ENCODE results near the gene GM2A.

DNA sequence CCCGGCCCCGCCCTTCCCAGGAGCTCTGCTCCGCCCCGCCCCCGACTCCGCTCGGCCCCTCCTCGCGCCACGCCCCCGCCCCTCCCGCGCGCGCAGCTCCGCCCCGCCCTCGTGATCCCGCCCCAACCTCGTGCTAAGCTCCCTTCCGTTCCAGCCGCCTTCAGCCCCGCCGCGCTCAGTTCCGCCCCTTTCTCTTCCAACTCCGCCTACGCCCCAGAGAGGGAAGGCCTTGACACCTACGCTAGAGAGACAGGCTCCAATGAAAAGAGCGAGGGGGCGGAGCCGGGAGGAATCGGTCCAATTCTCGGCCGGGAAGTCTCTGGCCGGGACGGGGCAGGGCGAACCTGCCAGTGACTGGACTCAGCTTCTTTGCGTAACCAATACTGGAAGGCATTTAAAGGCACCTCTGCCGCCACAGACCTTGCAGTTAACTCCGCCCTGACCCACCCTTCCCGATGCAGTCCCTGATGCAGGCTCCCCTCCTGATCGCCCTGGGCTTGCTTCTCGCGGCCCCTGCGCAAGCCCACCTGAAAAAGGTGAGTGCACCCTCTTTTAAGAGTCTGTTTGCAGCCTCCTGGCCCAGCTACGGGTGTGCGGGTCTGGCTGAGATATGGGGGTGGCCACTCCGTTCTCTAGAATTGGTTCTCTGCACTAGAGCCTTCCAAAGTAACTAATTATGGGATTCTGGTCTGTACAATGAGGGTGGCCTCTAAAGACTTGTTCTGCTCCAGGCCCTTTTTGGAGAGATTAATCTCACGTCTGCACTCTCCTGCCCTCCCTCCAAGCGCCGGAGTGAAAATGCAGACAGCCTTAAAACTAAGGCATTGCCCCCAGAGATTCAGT, at the start of gene GM2A:
- TF ChIP-seq ZNF8 (CRISPR knock-in tag; IDR thresholded peaks at IDR 0.05) (no peak), ZFP3 (CRISPR knock-in tag; IDR thresholded peaks at IDR 0.05) (no peak), ISL1 (CRISPR knock-in tag; IDR thresholded peaks at IDR 0.05) (no peak), CSDC2 (CRISPR knock-in tag; IDR thresholded peaks at IDR 0.05) (no peak), BACH2 (CRISPR knock-in tag; IDR thresholded peaks at IDR 0.05; ENCODE audit: borderline replicate concordance) (no peak), ESRRG (CRISPR knock-in tag; IDR thresholded peaks at IDR 0.05) (no peak), ZNF70 (CRISPR knock-in tag; IDR thresholded peaks at IDR 0.05) (no peak), ZFP30 (CRISPR knock-in tag; IDR thresholded peaks at IDR 0.05) (no peak), ZNF565 (CRISPR knock-in tag; conservative IDR thresholded peaks at IDR 0.05; ENCODE audit: low read depth) (no peak), ZC3H10 (CRISPR knock-in tag; IDR thresholded peaks at IDR 0.05) (no peak)
- TF ChIP-seq, protein P1, sequence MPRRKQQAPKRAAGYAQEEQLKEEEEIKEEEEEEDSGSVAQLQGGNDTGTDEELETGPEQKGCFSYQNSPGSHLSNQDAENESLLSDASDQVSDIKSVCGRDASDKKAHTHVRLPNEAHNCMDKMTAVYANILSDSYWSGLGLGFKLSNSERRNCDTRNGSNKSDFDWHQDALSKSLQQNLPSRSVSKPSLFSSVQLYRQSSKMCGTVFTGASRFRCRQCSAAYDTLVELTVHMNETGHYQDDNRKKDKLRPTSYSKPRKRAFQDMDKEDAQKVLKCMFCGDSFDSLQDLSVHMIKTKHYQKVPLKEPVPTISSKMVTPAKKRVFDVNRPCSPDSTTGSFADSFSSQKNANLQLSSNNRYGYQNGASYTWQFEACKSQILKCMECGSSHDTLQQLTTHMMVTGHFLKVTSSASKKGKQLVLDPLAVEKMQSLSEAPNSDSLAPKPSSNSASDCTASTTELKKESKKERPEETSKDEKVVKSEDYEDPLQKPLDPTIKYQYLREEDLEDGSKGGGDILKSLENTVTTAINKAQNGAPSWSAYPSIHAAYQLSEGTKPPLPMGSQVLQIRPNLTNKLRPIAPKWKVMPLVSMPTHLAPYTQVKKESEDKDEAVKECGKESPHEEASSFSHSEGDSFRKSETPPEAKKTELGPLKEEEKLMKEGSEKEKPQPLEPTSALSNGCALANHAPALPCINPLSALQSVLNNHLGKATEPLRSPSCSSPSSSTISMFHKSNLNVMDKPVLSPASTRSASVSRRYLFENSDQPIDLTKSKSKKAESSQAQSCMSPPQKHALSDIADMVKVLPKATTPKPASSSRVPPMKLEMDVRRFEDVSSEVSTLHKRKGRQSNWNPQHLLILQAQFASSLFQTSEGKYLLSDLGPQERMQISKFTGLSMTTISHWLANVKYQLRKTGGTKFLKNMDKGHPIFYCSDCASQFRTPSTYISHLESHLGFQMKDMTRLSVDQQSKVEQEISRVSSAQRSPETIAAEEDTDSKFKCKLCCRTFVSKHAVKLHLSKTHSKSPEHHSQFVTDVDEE (CRISPR knock-in tag; IDR thresholded peaks at IDR 0.05) = no peak
- TF ChIP-seq, protein P2, sequence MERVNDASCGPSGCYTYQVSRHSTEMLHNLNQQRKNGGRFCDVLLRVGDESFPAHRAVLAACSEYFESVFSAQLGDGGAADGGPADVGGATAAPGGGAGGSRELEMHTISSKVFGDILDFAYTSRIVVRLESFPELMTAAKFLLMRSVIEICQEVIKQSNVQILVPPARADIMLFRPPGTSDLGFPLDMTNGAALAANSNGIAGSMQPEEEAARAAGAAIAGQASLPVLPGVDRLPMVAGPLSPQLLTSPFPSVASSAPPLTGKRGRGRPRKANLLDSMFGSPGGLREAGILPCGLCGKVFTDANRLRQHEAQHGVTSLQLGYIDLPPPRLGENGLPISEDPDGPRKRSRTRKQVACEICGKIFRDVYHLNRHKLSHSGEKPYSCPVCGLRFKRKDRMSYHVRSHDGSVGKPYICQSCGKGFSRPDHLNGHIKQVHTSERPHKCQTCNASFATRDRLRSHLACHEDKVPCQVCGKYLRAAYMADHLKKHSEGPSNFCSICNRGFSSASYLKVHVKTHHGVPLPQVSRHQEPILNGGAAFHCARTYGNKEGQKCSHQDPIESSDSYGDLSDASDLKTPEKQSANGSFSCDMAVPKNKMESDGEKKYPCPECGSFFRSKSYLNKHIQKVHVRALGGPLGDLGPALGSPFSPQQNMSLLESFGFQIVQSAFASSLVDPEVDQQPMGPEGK (CRISPR knock-in tag; IDR thresholded peaks at IDR 0.05; ENCODE audit: borderline replicate concordance) = no peak
- TF ChIP-seq, protein P3, sequence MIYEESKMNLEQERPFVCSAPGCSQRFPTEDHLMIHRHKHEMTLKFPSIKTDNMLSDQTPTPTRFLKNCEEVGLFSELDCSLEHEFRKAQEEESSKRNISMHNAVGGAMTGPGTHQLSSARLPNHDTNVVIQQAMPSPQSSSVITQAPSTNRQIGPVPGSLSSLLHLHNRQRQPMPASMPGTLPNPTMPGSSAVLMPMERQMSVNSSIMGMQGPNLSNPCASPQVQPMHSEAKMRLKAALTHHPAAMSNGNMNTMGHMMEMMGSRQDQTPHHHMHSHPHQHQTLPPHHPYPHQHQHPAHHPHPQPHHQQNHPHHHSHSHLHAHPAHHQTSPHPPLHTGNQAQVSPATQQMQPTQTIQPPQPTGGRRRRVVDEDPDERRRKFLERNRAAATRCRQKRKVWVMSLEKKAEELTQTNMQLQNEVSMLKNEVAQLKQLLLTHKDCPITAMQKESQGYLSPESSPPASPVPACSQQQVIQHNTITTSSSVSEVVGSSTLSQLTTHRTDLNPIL (CRISPR knock-in tag; IDR thresholded peaks at IDR 0.05; ENCODE audit: low read depth) = no peak
